OCI-M1 (cell line): Measurements from ENCODE around the gene AHRR.
"Not testable (repeated sequence)": the region's sequence is repeated elsewhere in the genome, so short reads cannot be mapped to it uniquely, and the experiment has no call there.

ENCODE experiments used
- DNase-seq: peaks from one replicate; lab custom pipeline; 2025; lab: John Stamatoyannopoulos, UW

The AHRR gene

GRCh38 chr5:306011-306805 lies 15.3 kb upstream of the AHRR start:
- DNase-seq = no peak

GRCh38 chr5:307306-307705 lies 14.2 kb upstream of the AHRR start:
- DNase-seq = no peak

GRCh38 chr5:307794-308579 lies 13.5 kb upstream of the AHRR start:
- no peak for DNase-seq

- no peak for DNase-seq
Observed at GRCh38 chr5:308672-309271, 12.7 kb upstream of the AHRR start.

GRCh38 chr5:309831-310230 lies 11.7 kb upstream of the AHRR start:
- not testable (repeated sequence) for DNase-seq

GRCh38 chr5:310516-310915 lies 11.0 kb upstream of the AHRR start:
- DNase-seq = no peak

GRCh38 chr5:310941-311434 lies 10.5 kb upstream of the AHRR start:
- DNase-seq = no peak

- no peak for DNase-seq
Observed at GRCh38 chr5:311963-312362, 9.6 kb upstream of the AHRR start.

GRCh38 chr5:312845-313244 lies 8.7 kb upstream of the AHRR start:
- no peak for DNase-seq

- DNase-seq = no peak
Observed at GRCh38 chr5:313265-313664, 8.2 kb upstream of the AHRR start.

- DNase-seq = no peak
Observed at GRCh38 chr5:313806-314376, 7.6 kb upstream of the AHRR start.

- no peak for DNase-seq
Observed at GRCh38 chr5:314676-315487, 6.6 kb upstream of the AHRR start.

- DNase-seq = no peak
Observed at GRCh38 chr5:315488-316209, 5.9 kb upstream of the AHRR start.

GRCh38 chr5:316210-317085 lies 5.1 kb upstream of the AHRR start:
- no peak for DNase-seq

- peak; percentile 89 for DNase-seq
Observed at GRCh38 chr5:317086-317811, 4.3 kb upstream of the AHRR start.

GRCh38 chr5:318341-318897 lies 3.1 kb upstream of the AHRR start:
- DNase-seq = peak; percentile 12

GRCh38 chr5:318931-319601 lies 2.4 kb upstream of the AHRR start:
- no peak for DNase-seq

- no peak for DNase-seq
Observed at GRCh38 chr5:320524-321229, 837 bp upstream of the AHRR start.
